Ovary (tissue), 9 donors: ENCODE measurements around the gene GABPB2. TPM values are rescaled to one million over a fixed set of nuclear protein-coding genes. Genes with fewer than 3 reads are reported as not detected.
A peak's percentile ranks its signal among the peaks of the same experiment; 100 is the strongest.

Source experiments
- DNase-seq, 5 donors: peaks; one replicate each; pipeline ENCODE4 v3.0.0-alpha.2; 2019 to 2020
- H3K27ac ChIP-seq, 2 donors: fragments of 200-600 bp; one replicate each; pipeline versions ENCODE4 v1.5.1 to v1.8.0; 2019 to 2022
- H3K27me3 ChIP-seq: fragments of 200-600 bp; one replicate; pipeline ENCODE4 v1.8.0; 2022
- H3K36me3 ChIP-seq: fragments of 200-600 bp; sonication (generic); one replicate; pipeline ENCODE4 v1.5.1; 2019
- H3K4me1 ChIP-seq: one replicate; pipeline ENCODE4 v1.8.1; 2013; ENCODE audit warnings: mild to moderate bottlenecking, moderate library complexity; ENCODE audit not compliant: insufficient read depth
- H3K4me3 ChIP-seq: fragments of 200-600 bp; sonication (generic); one replicate; pipeline ENCODE4 v1.5.1; 2017
- H3K9me3 ChIP-seq, 2 donors: fragments of 200-600 bp in 1 of 2; sonication (generic) in 1 of 2; one replicate each; pipeline versions ENCODE4 v1.5.1 to v1.8.1; 2013 to 2019; ENCODE audit warnings: mild to moderate bottlenecking in 1 of 2, moderate library complexity in 1 of 2
- CTCF ChIP-seq, 3 donors: fragments of 450-650 bp in 2 of 3; fragments of 200-600 bp in 1 of 3; IDR thresholded peaks; one replicate each; pipeline versions ENCODE4 v1.5.1 to v1.8.0; 2016 to 2022; ENCODE audit warnings: antibody characterized with exemption in 3 of 3, mild to moderate bottlenecking in 1 of 3
- EP300 ChIP-seq: sonication (generic); formaldehyde crosslinking; IDR thresholded peaks from one replicate; pipeline ENCODE4 v1.6.1; 2017; ENCODE audit warnings: antibody characterized with exemption
- POLR2A ChIP-seq: fragments of 450-650 bp; IDR thresholded peaks from one replicate; pipeline ENCODE4 v1.6.1; 2017; ENCODE audit warnings: antibody characterized with exemption, mild to moderate bottlenecking, moderate library complexity
- WGBS, 3 donors: extraction: QIAGEN DNeasy Blood & Tissue Kit in 1 of 3; methylation state at CpG; one replicate each; pipeline versions ENCODE4 v1.1.5 to v1.1.7; 2013 to 2017; 5-methylcytosine and 5-hydroxymethylcytosine counted together
- intact Hi-C, 4 donors: fragments of 100-400 bp; cut with DNase I; formaldehyde crosslinking; loops; one replicate each; pipeline versions ENCODE4 v1.11.0 to v1.15.1; 2022 to 2023
- polyA plus RNA-seq, 2 donors: library from polyadenylated mRNA; stranded (reverse); fragments of 200-250 nt in 1 of 2; fragments of 350-450 nt in 1 of 2; fragmentation: Illumina TruSeq in 1 of 2; extraction: RNeasy Lipid Tissue Mini Kit (QIAGEN cat#74804) in 1 of 2; gene quantifications; one replicate each; pipeline ENCODE4 v1.2.3, GENCODE V29; 2013 to 2014
- total RNA-seq, 7 donors: library from RNA; depleted of rRNA in 2 of 7; stranded (reverse); fragments of >200 nt in 2 of 7; fragmentation: NEBNext Ultra II Directional in 3 of 7; extraction: Animal tissue kit (Norgen Biotek cat#: 25700) in 3 of 7; gene quantifications; one replicate each; pipeline versions ENCODE4 v1.1.0 to v1.2.4, GENCODE V29; 2016 to 2023
- donor health status: DM: no; HTN: no; CAD: no; lungs with moderate emphysema.
- donor health status: DM: no; HTN: no; CAD: no.
- donor health status: Bipolar disorder and iron deficiency.
- donor health status: DM: yes; HTN: yes; CAD: no.
- donor health status: DM: no; HTN: no; CAD: no.
- donor health status: DM: yes; HTN: yes; CAD: no.

Gene GABPB2
- total and polyA plus RNA-seq, 9 donors = 11.4 to 28.1 (median 20.6) TPM

- no peaks in the 10 kb centered on the region for H3K9me3 ChIP-seq
- H3K27ac ChIP-seq = no peak overlapping the region
- TF ChIP-seq EP300 (no peak), CTCF (IDR thresholded peaks at IDR 0.05) (no peak), POLR2A (no peak)
- 93 to 98% (median 95%) methylated on average over 5 of the region's 5 CpGs for WGBS, 3 donors
- no peaks in the 10 kb centered on the region for H3K27me3 ChIP-seq
- no peak overlapping the region for H3K4me3 ChIP-seq
- DNase-seq = no peak
- no peaks in the 10 kb centered on the region for H3K36me3 ChIP-seq
- H3K4me1 ChIP-seq = no peaks in the 10 kb centered on the region
- intact Hi-C loops = no loop called here
Observed at GRCh38 chr1:151113877-151114276, 43.3 kb downstream of the GABPB2 start.

- Histone ChIP-seq H3K27me3 (no peaks in the 10 kb centered on the region), H3K4me1 (no peaks in the 10 kb centered on the region), H3K36me3 (no peaks in the 10 kb centered on the region), H3K9me3 (no peaks in the 10 kb centered on the region), H3K27ac (no peak overlapping the region), H3K4me3 (no peak overlapping the region)
- no peak for TF ChIP-seq EP300
- TF ChIP-seq POLR2A = no peak
- no peak for TF ChIP-seq CTCF (IDR thresholded peaks at IDR 0.05)
- DNase-seq = no peak
- 57 to 67% (median 64%) methylated on average over 5 of the region's 5 CpGs for WGBS, 3 donors
- intact Hi-C loops = no loop called here
Observed at GRCh38 chr1:151124763-151125403, 54.3 kb downstream of the GABPB2 start.

- H3K27me3 ChIP-seq = no peaks in the 10 kb centered on the region
- no peak overlapping the region for H3K27ac ChIP-seq
- no peak overlapping the region for H3K4me3 ChIP-seq
- WGBS, 3 donors = 75 to 80% (median 78%) methylated on average over 6 of the region's 6 CpGs
- TF ChIP-seq POLR2A (no peak), EP300 (no peak)
- no peaks in the 10 kb centered on the region for H3K4me1 ChIP-seq
- H3K36me3 ChIP-seq = no peaks in the 10 kb centered on the region
- no peak for DNase-seq
- no peaks in the 10 kb centered on the region for H3K9me3 ChIP-seq
- intact Hi-C loops = no loop called here
Observed at GRCh38 chr1:151128800-151129199, 58.2 kb downstream of the GABPB2 start.

- H3K27me3 ChIP-seq = no peaks in the 10 kb centered on the region
- intact Hi-C loops = no loop called here
- DNase-seq = peak; percentile 92 to 95 (median 92)
- no peaks in the 10 kb centered on the region for H3K4me1 ChIP-seq
- 7 to 9% (median 8%) methylated on average over 44 to 45 of the region's 45 CpGs for WGBS, 3 donors
- peak overlapping the region; percentile 26 to 76 for H3K27ac ChIP-seq
- H3K4me3 ChIP-seq = peak overlapping the region; percentile 44
- H3K9me3 ChIP-seq = no peaks in the 10 kb centered on the region
- no peaks in the 10 kb centered on the region for H3K36me3 ChIP-seq
- TF ChIP-seq POLR2A (peak; percentile 53), EP300 (no peak), CTCF (IDR thresholded peaks at IDR 0.05) (peak in 1 of 3 donors; percentile 22)
Observed at GRCh38 chr1:151130987-151131586, 60.5 kb downstream of the GABPB2 start.
